ENCODE data around the gene ONECUT1.

Gene ONECUT1

DNA sequence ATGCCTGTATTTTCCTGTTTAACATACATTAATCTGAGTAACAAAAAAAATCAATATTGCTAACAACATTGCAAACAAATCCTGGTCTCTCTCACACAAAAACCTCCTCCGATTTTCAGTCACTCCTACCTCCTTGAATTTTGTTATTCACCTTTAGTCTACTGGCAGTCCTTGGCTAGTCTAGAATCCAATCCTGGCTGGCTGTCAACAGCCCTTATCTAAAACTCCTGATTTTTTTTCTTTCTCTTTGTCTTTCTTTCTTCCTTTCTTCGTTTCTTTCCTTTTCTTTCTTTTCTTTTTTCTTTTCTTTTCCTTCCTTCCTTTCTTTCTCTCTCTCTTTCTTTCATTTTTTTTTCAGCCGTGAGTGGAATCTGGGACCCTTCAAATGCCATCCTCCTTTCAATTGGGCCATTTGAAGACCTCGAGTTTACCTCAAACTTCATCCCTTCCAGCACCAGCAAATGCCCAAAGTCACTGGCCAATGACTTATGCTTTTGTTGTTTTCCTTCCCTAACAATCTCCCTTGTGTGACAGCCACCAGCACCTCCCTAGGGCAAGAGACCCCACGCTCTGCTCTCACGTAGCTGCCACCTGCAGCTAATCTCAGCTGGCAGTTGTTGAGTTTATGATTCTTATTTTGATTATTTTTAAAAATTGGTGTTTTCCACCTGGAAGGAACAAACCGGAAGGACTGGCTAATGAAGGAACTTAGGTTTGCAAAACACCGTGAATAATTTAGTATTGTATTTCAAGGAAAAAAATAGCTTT, 6.8 kb upstream of the ONECUT1 start:
- DNase-seq (ENCODE audit: low read depth) = no peak

DNA sequence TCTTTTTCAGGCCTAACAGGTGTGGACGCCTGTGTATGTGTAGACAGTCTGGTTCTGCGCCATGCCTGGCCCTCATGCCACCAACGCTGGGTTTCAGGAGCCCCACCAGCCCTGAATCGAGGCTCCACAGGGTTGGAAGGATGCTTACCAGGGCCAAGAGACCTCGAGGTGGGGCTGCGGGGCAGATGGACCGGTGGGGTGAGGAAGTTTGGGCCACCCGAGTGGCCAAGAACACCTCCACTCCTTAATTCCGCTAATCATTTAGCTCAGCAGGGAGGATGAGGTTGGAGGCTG, 6.0 kb upstream of the ONECUT1 start:
- DNase-seq (ENCODE audit: low read depth) = no peak

DNA sequence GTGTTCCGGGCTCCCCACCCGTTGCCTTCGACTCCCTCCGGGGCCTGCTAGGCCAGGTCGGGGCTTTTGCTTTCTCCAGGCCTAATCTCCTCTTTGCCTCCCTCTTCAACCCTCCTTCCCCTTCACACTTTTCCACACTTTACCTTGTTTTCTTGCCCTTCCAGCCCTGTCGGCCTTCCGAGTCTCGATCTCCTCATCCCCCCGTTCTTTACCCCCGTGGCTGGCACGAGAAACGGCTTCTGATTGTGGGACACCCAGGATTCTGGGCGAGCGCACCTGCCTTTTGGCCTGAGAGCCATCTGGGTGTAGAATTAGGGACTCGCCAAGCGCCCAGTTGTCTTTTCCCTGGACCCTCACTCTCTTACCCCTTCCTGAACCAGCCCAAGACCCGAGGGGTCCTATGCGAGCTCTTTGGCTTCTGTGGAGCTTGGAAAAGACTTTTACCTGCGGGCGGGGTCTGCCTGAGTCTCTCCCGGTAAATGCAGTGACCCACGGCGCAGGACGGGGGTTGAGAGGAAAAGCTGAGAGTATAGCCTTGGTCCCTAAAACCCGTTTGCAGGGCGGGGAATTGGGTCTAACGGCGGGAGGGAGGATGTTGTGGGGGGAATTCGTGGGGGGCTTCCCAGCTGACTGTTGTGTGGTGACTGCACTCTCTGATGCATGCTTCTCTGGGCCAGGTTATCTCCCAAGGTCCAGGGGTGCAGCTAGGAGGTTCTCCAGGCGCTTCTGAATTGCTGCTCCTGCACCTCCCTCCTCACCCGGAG, 5.5 kb upstream of the ONECUT1 start:
- no peak for DNase-seq (ENCODE audit: low read depth)

DNA sequence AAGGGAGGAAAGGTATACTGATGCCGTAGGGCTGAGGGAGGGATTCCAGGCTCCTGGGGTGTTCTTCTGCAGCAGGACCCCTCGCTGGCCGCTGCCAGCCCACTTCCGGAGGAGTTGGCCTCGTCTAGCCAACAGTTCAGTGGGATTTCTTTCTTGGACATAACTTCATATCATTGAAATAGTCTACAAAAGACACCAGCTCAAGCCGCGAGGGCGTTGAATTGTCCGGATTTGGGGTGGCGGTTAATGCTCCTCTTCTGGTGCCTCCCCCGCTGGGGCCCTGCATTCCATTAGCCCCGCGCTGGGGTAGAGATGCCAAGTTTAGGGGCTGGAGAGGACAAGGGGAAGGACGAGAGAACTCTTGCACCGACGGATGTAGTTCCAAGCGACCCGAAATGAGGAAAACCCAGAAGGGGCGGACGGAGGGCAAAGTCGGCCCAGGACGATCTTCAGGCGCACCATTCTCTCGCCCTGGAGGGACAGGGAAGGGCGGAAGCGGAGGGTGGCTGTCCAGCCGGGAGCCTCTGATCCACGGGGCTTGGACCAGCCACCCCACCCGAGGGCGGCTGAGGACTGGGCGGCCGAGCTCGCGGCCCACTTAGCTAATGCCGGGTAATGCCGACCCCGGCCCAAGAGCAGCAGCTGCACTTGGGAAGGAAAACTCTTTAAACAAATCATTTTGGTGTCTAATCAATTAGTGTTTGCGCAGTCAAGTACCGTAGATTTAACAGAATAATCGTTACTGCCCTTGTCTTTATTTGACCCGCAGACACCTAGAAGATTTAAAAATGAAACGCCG, 4.7 kb upstream of the ONECUT1 start:
- DNase-seq (ENCODE audit: low read depth) = no peak

DNA sequence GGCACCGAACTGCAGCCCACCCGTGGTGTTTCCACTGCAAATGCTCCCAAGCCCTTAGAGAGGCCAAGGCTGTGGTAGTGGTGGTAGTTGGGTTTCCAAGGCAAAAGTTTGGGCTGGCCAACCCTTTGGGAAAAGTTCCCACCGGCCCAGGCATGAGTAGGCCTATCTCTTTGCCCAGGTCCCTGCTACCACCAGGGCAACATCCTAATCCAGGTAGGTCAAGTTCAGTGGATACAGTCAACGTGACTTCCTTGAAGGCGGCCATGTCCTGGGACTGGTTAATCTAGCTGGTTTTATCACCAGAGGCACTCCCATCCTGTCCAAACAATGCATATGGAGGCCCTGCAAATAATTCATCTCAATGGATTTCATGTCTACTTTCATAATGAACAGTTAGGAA, 1.6 kb upstream of the ONECUT1 start:
- no peak for DNase-seq (ENCODE audit: low read depth)

DNA sequence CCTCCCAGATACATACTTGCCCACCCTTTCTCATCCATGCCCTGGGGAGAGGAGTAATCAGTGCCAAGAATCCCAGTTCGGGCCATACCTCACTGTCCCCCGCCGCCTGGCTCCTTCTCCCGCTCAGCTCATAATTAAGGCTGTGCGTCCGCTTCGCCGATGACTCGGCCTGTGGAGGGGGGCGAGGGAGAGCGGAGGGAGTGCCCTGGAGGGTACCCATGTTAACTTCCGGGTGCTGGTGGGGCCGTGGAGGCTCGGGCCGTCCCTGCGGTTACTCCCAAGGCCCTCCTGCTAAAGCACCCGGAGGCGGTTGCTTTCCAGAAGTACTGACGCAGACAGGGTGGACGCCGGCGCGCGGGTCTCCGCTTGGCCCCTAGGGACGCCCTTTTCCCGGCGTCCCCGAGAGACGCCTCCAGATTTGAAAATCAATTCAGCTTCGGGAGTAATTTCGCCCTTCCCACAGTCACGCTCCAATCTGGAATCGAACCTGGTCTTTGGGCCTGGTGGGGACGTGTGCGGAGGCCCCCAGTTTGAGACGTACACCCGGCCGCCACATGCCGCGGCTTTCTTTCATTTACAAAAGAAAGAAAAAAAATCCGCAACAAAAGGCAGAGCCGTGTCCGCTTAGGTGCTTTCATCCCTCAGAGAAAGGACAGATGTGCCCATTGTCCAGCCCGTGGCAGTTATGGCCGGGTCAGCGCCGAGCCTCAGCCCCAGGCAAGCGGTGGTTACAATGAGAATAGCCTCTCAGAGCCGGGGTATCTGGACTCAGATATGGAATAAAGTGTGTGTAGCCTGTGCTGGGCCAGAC, 1.0 kb upstream of the ONECUT1 start:
- DNase-seq (ENCODE audit: low read depth) = no peak

DNA sequence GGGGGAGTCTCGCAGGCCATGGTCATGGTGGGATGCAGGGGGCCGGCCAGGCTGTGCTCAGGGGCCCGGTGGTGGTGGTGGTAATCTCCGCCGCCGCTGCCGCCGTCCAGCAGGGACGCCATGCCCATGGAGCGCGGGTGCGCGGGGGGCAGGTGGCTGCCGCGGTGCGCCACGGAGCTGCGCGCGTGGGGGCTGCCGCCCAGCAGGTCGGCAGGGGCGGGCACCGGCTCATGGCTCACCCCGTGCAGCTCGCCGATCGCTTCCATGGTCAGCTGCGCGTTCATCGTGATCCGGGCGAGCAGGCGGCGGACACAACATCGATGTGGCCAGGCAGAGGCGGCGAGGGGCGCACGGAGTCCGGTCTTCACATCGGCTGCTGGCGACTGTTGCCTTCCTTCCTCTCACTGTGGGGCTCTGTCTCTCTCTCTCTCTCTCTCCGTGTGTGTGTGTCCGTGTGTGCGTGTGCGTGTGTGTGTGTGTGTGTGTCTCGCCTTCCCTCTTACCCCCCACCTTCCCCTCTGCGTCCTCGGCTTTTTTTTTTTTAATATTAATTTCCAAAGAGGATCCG, 451 bp downstream of the ONECUT1 start:
- no peak for DNase-seq (ENCODE audit: low read depth)

DNA sequence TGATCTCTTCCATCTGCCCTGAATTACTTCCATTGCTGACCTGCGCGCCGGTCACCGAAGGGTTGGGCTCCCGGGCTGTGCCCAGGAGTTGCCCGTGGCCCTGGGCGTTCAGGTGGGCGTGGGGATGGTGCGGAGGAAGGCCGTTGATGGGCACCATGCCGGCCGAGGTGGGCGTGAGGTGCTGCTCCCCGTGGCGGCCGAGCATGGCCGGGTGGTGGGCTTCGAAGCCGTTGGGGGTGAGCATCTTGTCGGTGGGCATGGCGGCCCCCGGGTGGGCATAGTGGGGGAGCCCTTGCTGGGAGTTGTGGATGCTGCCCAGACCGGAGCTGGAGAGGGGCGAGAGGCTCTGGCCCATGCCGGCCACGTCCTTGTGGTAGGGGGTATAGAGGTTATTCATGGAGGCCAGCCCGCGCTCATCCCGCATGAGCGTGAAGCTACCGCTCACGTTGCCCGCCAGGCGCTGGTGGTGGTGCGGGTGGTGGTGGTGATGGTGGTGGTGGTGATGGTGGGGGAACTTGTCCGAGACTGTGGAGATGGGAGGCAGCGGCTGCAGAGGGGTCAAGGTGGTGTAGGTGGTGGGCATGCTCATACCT, 1.0 kb downstream of the ONECUT1 start:
- no peak for DNase-seq (ENCODE audit: low read depth)

DNA sequence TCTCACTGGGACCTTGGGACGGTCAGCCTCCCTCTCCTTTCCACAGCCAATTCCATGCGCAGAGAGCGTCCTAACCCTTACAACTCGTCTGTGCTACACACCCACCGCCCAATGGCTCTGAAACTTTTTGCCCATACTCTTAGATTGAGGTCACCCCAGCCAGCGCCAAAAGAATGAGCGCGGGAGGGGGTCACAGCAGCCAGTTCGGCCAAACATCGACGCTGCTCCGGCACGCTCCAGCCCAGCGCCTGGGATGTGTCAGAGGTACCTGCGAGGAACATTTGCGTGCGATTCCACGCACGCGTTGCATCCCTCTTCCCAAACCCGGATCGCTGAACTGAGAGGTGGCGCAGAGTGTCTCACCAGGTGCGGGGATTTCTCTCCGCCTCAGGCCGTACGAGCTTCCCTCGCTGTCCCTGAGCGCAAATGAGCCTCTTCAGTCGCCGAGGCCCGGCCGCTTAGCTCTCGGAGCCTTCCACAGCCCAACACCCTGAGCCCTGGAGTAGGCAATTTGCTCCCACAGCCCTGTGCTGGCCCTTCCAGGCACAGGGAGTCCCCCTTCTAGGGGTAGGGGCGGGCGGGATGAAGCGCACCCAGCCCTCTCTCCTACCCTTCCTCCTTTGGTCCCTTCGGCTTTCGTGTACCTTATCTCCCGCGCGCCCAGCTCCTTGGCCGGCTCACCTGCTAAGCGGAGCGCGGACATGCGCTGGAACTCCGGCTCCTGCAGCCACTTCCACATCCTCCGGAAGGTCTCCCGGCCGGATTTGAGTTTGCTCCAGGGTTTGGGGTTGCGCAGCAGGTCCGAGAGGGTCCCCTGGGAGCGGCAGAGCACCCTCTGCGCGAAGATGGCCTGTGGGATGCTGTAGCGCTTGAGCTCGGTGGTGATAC, 1.8 kb downstream of the ONECUT1 start:
- no peak for DNase-seq (ENCODE audit: low read depth)

DNA sequence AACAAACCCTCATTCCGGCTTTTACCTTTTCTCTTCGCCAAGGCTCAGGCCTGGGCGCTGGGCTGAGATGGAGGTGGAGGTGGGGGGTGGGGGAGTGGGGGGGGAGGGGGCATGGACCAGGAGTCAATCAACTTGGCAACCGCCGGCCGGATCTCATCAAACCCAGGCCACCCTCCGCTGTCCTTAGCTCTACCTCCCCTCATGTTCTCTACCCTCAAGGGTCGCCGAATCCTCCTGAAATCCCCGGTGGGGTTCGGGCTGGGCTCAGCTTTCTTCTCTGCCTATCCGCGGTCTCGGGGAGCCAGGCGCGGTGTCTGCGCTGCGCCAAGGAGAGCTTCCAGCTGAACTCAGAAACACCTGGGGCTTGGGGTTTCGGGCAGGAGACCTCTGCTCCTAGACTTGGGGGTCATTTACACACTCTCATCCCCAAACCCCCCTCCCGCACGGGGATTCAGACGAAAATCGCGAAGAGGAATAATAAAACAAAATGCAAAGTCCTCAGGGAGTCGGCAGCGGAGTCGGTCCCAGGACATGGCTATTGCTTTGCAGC, 2.5 kb downstream of the ONECUT1 start:
- no peak for DNase-seq (ENCODE audit: low read depth)

DNA sequence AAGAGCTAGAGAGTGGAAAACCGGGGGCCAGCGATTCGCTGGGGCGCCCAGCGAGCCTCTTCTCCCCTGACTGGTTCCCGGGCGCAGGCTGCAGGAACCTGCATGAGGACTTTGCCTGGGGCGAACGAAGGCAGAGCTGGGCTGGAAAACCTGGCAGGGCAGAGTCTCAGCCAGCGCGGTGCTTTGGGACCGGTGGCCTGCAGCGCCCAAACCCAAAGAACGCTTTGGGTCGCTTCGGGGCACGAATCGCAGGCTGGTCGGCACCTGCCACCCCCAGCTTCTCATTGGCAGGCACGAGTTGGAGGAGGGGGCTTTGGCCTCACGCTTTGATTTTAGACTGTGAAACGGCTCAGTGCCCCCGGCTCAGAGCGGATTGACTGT, 3.0 kb downstream of the ONECUT1 start:
- DNase-seq (ENCODE audit: low read depth) = no peak

DNA sequence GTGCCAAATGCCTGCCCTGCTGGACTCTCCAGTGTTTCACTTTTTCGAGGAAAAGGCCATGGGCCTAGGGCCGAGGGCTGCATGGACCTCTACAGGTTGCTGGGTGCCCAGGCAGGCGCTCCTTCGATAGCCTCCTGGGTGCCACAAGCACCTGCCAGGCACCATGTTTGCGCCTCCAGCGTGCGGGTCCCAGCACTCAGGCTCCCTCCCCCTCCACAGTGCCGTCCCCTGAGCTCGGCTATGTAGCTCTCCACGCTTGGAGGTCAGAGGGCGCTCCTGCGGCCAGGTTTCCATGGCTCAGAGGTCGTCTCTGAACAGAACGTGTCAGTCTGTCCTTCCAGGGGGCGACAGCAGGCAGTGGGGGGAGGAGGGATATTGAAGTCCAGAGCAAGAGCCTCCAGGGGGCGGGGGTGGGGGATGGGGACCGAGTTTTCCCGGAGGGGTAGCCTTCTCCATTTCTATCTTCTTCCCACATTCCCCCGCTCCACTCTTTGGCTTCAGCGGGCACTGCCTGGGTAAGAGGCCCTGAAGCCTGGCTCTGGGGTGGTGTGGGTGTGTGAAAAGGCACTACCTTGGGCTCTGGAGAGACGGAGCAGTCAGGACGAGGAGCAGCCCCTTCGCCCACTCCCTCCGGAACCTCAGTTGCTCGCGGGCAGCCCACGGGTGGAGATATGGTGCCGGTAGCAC, 3.6 kb downstream of the ONECUT1 start:
- DNase-seq (ENCODE audit: low read depth) = no peak

DNA sequence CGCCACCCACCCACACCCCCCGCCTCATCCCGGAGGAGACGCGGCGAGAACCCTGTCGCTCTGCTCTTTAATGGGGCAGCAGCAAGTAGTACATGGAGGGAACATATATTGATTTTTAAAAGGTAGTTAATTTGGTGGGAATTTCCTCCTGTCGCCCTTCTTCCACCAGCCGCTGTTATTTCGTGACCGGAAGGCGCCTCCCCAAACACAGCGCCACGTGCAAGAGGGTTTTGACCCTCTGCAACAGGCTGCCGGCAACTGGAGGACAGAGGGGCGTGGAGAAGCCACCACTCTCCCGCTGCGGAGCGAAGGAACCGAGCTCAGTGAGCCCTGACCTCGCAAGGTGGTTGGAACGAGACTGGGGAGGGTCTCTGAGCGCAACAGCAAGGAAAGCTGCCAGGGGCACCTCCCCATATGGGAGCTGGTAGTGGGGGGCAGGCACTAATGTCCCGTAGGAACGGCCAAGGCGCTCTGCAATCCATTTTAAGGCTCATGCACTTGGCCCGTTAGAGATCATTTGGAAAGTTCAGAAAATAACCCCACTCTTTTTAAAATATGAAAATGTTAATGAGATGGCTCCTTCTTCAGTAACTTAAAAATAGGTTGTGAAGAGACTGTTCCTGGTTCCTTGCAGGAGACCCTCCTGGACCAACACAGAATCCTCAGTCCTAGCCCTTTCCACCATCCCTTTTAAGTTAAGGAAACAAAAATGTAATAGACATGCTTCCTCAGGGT, 4.3 kb downstream of the ONECUT1 start:
- DNase-seq (ENCODE audit: low read depth) = no peak

DNA sequence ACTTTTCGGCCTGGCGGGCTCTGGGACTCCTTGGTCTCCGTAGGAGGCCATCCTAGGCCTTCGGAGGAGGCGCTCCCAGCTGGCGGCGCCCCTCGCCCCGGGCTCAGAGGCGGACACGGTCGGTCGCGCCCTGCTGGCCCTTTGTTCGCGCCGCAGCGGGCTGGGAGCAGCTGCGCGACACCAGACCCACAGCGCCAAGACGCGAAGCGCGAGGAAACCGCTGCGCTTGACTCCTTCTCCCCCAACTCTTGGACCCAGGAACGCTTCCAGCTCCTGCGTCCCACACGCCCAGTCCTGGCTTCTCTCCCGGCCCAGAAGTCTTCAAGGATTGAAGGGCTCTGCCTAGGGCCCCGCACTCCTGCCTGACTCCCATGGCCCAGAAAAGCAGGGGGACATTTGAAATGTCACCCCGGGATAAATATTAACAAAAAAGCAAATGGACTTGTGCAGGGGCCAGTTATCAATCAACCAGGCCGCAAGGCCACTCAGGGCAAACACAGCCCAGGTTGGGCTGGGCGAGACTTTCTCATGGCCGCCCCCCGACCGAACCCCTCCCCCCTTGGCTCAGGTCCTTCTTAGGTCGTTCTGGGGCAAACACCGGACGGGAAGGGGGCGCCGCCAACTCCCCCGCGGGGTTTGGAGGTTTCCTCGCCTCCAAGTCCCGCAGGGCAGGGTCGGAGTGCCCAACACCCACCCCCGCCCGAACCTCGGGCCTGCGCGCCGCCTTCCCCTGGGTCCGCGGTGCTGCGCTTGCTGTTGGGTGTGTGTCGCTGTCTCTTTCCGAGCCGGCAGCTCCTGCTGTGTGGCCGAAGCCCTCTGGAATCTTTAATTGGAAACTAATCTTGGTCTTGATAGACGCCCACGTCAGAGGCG, 5.1 kb downstream of the ONECUT1 start:
- DNase-seq (ENCODE audit: low read depth) = no peak

DNA sequence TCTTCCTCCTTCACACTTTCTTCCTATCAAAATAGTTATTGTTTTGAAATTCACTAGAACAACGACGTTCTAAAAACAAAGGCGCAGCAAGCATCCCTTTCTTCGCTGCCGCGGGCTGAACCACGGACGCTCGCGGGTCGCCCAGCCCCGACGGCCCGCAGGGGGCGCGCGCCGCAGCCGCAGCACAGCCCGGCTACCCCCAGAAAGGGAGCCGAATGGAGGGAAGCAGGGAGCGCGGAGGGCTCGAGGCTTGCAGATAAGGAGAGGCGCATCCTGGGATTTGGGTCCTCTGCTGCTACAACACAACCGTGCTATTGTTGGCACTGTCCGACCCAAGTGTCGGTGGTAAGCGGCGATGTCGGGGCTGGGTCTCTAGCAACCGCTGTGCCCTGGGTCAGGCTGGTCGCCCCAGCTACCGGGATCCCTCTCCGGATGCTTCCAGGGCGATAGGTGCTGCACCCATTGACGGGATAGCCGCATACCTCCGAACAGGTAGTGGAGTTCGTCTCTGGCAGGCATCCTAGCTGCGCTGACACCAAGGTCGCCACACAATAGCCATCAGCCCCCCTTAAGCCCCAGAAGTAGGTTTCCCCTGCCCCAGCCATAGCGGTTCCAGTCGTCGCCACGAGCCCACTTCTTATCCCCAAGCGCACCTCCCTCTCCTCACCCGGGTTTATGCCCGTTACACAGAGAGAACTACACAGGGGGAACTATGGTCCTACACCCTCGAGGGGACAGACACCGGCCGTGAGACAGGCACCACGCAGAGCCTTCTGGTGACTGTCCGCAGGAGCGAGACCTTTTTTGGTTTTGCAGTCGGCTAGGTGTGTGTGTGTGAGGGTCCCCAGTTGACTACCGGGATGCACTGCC, 6.0 kb downstream of the ONECUT1 start:
- DNase-seq (ENCODE audit: low read depth) = no peak

DNA sequence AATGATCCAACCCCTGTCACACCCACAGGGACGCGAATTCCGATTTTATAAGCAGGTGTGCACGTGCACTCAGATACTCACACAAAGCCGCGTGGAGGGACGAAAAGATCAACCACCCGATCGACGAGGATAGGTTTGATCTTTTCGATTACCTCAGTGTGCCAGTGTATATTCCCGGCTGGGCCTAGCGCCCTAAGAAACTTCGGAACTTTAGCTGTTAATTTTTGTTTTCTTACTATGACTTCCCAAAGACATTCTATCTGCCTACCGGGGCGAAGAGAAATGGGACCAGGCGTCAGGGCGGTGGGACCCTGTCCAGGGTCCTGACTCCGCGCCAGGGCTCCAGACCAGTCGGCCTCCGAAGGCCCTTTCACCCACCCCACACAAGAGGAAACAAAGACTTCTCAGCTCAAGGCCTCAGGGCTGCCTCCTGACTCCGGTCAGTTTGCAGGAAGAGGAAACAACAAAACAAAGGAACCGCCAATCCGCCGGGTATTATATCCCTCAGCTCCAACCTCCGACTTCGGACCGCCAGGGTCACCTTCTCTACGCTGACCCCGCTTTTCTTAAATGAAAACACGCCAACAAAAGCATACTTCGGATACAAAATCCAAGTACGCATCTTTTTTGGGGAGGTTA, 6.8 kb downstream of the ONECUT1 start:
- no peak for DNase-seq (ENCODE audit: low read depth)

Measured in stimulated activated CD8-positive, alpha-beta memory T cell treated with anti-CD3 and anti-CD28 coated beads, Interleukin-15, amount 100 ng/mL, for 1 hour (primary cell).